Spleen (tissue), 11 donors: ENCODE results near the gene TNRC18. TPM values are rescaled to one million over a fixed set of nuclear protein-coding genes. Genes with fewer than 3 reads are reported as not detected.

Source experiments
- DNase-seq: peaks from one replicate; pipeline ENCODE4 v3.0.0-alpha.2; 2020
- H3K27ac ChIP-seq, 8 donors: fragments of 200-600 bp; sonication (generic) in 7 of 8; 1 replicate in 4 of 8; 2 replicates in 4 of 8; pipeline versions ENCODE4 v1.5.0 to v1.8.0; 2016 to 2021; ENCODE audit warnings: inconsistent platforms in 4 of 8, mild to moderate bottlenecking in 4 of 8, moderate library complexity in 1 of 8
- H3K27me3 ChIP-seq, 7 donors: fragments of 200-600 bp; sonication (generic) in 6 of 7; replicated peaks in 1 of 7; 1 replicate in 4 of 7; 2 replicates in 3 of 7; pipeline versions ENCODE4 v1.5.0 to v1.8.0; 2016 to 2021; ENCODE audit warnings: inconsistent platforms in 3 of 7, mild to moderate bottlenecking in 1 of 7
- H3K36me3 ChIP-seq, 6 donors: fragments of 200-600 bp; sonication (generic) in 5 of 6; 1 replicate in 4 of 6; 2 replicates in 2 of 6; pipeline versions ENCODE4 v1.5.0 to v1.8.0; 2016 to 2021; ENCODE audit warnings: inconsistent platforms in 2 of 6
- H3K4me1 ChIP-seq, 6 donors: fragments of 200-600 bp; sonication (generic) in 5 of 6; 1 replicate in 3 of 6; 2 replicates in 3 of 6; pipeline versions ENCODE4 v1.5.0 to v1.8.0; 2016 to 2021; ENCODE audit warnings: inconsistent platforms in 3 of 6
- H3K4me3 ChIP-seq, 8 donors: fragments of 200-600 bp; sonication (generic) in 7 of 8; 1 replicate in 4 of 8; 2 replicates in 4 of 8; pipeline versions ENCODE4 v1.5.0 to v1.8.0; 2016 to 2021; ENCODE audit warnings: inconsistent platforms in 4 of 8, mild to moderate bottlenecking in 4 of 8, moderate library complexity in 2 of 8
- H3K9me3 ChIP-seq, 8 donors: fragments of 200-600 bp; sonication (generic) in 7 of 8; 1 replicate in 4 of 8; 2 replicates in 4 of 8; pipeline versions ENCODE4 v1.5.0 to v1.8.0; 2016 to 2021; ENCODE audit warnings: inconsistent platforms in 4 of 8
- POLR2A ChIP-seq, 3 donors: fragments of 450-650 bp; IDR thresholded peaks; one replicate each; pipeline ENCODE4 v1.5.1; 2017; ENCODE audit warnings: antibody characterized with exemption in 3 of 3, mild to moderate bottlenecking in 1 of 3
- POLR2AphosphoS5 ChIP-seq, 3 donors: sonication (generic); formaldehyde crosslinking; IDR thresholded peaks; one replicate each; pipeline ENCODE4 v1.5.1; 2017; ENCODE audit warnings: antibody characterized with exemption in 3 of 3
- WGBS, 5 donors: extraction: QIAGEN DNeasy Blood & Tissue Kit in 3 of 5; methylation state at CpG; one replicate each; pipeline versions ENCODE4 v1.1.5 to v1.1.7; 2013 to 2018; 5-methylcytosine and 5-hydroxymethylcytosine counted together
- intact Hi-C: fragments of 100-400 bp; cut with DNase I; formaldehyde crosslinking; loops from one replicate; pipeline ENCODE4 v1.15.0; 2023; ENCODE audit warnings: low total_unique reads
- polyA plus RNA-seq, 3 donors: library from polyadenylated mRNA; stranded (reverse); fragments of 200-250 nt; gene quantifications; one replicate each; pipeline ENCODE4 v1.2.1, GENCODE V29; 2013
- total RNA-seq, 7 donors: library from RNA; depleted of rRNA in 3 of 7; stranded (reverse); fragments of >200 nt in 3 of 7; fragmentation: NEBNext Ultra II Directional in 4 of 7; extraction: Animal tissue kit (Norgen Biotek cat#: 25700) in 4 of 7; gene quantifications; one replicate each; pipeline versions ENCODE4 v1.1.0 to v1.2.1, GENCODE V29; 2016 to 2021
- TF ChIP-seq, protein P1 (sequence below), 11 experiments: fragments of 200-600 bp in 7 of 11; fragments of 450-650 bp in 4 of 11; sonication (generic) in 4 of 11; IDR thresholded peaks in 8 of 11; conservative IDR thresholded peaks in 3 of 11; 1 replicate in 7 of 11; 2 replicates in 4 of 11; pipeline versions ENCODE4 v1.4.0 to v1.8.0; 2016 to 2021; ENCODE audit warnings: antibody characterized with exemption in 11 of 11, inconsistent platforms in 4 of 11, mild to moderate bottlenecking in 1 of 11
- donor health status: healthy with polysubstance abuse.
- donor health status: DM: no; HTN: no; CAD: no; lungs with moderate emphysema.
- donor health status: DM: no; HTN: no; CAD: no.
- donor health status: Bipolar disorder and iron deficiency.
- donor health status: healthy.
- donor health status: DM: no; HTN: no; CAD: no.
- donor health status: DM: yes; HTN: yes; CAD: no.

TNRC18 gene
- total and polyA plus RNA-seq, 10 donors = 3.4 to 124 (median 71.0) TPM

DNA sequence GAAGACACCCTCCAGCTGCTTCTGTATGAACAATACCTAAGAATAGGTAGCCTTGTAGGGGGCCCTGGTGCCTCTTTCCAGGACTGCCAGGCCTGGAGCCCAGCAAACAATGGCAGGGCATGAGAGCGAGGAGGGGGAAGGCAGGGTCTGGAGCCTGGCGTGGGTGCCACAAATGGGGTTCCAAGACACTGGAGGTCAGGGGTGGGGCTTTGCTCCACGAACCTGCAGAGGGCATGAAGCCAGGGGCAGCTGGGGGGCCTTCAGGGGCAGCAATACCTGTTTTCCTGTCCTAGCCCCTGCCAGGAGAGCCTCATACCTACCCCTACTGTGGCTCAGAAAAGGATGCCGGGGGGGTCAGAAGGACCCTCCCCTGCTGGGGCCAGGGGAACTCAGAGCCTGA, 79.3 kb downstream of the TNRC18 start:
- Histone ChIP-seq H3K36me3 (peaks cover 14 to 100% (median 75%) of the 10 kb centered on the region in 6 donors), H3K27ac (no peak overlapping the region), H3K9me3 (peaks cover 9 to 36% (median 27%) of the 10 kb centered on the region in 8 donors), H3K4me1 (no peaks in the 10 kb centered on the region), H3K27me3 (no peaks in the 10 kb centered on the region), H3K4me3 (no peak overlapping the region)
- no peak for DNase-seq
- 96 to 100% (median 98%) methylated on average over 3 to 4 of the region's 4 CpGs for WGBS, 5 donors
- TF ChIP-seq POLR2AphosphoS5 (IDR thresholded peaks at IDR 0.05) (no peak), POLR2A (IDR thresholded peaks at IDR 0.05) (no peak)
- TF ChIP-seq, protein P1, sequence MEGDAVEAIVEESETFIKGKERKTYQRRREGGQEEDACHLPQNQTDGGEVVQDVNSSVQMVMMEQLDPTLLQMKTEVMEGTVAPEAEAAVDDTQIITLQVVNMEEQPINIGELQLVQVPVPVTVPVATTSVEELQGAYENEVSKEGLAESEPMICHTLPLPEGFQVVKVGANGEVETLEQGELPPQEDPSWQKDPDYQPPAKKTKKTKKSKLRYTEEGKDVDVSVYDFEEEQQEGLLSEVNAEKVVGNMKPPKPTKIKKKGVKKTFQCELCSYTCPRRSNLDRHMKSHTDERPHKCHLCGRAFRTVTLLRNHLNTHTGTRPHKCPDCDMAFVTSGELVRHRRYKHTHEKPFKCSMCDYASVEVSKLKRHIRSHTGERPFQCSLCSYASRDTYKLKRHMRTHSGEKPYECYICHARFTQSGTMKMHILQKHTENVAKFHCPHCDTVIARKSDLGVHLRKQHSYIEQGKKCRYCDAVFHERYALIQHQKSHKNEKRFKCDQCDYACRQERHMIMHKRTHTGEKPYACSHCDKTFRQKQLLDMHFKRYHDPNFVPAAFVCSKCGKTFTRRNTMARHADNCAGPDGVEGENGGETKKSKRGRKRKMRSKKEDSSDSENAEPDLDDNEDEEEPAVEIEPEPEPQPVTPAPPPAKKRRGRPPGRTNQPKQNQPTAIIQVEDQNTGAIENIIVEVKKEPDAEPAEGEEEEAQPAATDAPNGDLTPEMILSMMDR (IDR thresholded peaks at IDR 0.05 in 8 of 11, conservative IDR thresholded peaks at IDR 0.05 in 3 of 11) = no peak
- intact Hi-C loops = no loop called here

- WGBS, 5 donors = 95 to 99% (median 97%) methylated on average over 2 of the region's 2 CpGs
- H3K4me3 ChIP-seq = no peak overlapping the region
- peaks cover 9 to 36% (median 27%) of the 10 kb centered on the region in 8 donors for H3K9me3 ChIP-seq
- no peak for DNase-seq
- no peaks in the 10 kb centered on the region for H3K27me3 ChIP-seq
- intact Hi-C loops = no loop called here
- H3K27ac ChIP-seq = no peak overlapping the region
- TF ChIP-seq, protein P1 (IDR thresholded peaks at IDR 0.05 in 8 of 11, conservative IDR thresholded peaks at IDR 0.05 in 3 of 11) = no peak
- no peak for TF ChIP-seq POLR2A (IDR thresholded peaks at IDR 0.05)
- TF ChIP-seq POLR2AphosphoS5 (IDR thresholded peaks at IDR 0.05) = no peak
- H3K36me3 ChIP-seq = peaks cover 14 to 100% (median 73%) of the 10 kb centered on the region in 6 donors
- no peaks in the 10 kb centered on the region for H3K4me1 ChIP-seq
These were observed 79.8 kb downstream of the TNRC18 start for GRCh38 chr7:5343884-5344283.

- Histone ChIP-seq H3K4me1 (no peaks in the 10 kb centered on the region), H3K9me3 (peaks cover 9 to 45% (median 33%) of the 10 kb centered on the region in 8 donors), H3K4me3 (no peak overlapping the region), H3K27me3 (no peaks in the 10 kb centered on the region), H3K27ac (no peak overlapping the region), H3K36me3 (peaks cover 14 to 100% (median 82%) of the 10 kb centered on the region in 6 donors)
- no peak for DNase-seq
- TF ChIP-seq POLR2A (IDR thresholded peaks at IDR 0.05) (no peak), POLR2AphosphoS5 (IDR thresholded peaks at IDR 0.05) (no peak)
- TF ChIP-seq, protein P1 (IDR thresholded peaks at IDR 0.05 in 8 of 11, conservative IDR thresholded peaks at IDR 0.05 in 3 of 11) = no peak
- intact Hi-C loops = no loop called here
- 77 to 94% (median 88%) methylated on average over 6 of the region's 6 CpGs for WGBS, 5 donors
These were observed 81.0 kb downstream of the TNRC18 start for GRCh38 chr7:5342631-5343030.

DNA sequence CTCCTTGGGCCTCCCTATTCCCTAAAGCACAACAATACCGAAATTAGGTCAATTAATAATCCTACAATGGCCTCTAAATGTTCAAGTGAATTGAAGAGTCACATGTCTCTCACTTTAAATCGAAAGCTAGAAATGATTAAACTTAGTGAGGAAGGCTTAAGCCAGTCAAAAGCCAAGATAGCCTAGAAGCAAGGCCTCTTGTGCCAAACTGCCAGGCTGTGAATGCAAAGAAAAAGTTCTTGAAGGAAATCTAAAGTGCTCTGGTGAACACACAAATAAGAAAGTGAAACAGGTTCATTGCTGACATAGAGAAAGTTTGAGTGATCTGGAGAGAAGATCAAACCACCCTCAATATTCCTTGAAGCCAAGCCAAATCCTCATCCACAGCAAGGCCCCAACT, 83.7 kb downstream of the TNRC18 start:
- intact Hi-C loops = no loop called here
- Histone ChIP-seq H3K27me3 (no peaks in the 10 kb centered on the region), H3K27ac (no peak overlapping the region), H3K4me3 (no peak overlapping the region), H3K9me3 (peaks cover 14 to 65% (median 51%) of the 10 kb centered on the region in 8 donors), H3K36me3 (peaks cover 14 to 98% (median 86%) of the 10 kb centered on the region in 6 donors), H3K4me1 (no peaks in the 10 kb centered on the region)
- WGBS, 5 donors = 90 to 95% (median 93%) methylated on average over 2 of the region's 2 CpGs
- TF ChIP-seq POLR2AphosphoS5 (IDR thresholded peaks at IDR 0.05) (no peak), POLR2A (IDR thresholded peaks at IDR 0.05) (no peak)
- TF ChIP-seq, protein P1 (IDR thresholded peaks at IDR 0.05 in 8 of 11, conservative IDR thresholded peaks at IDR 0.05 in 3 of 11) = no peak
- no peak for DNase-seq
